ENCODE results near the gene MRPL34. TPM values are rescaled to one million over a fixed set of nuclear protein-coding genes. Genes with fewer than 3 reads are reported as not detected.

MRPL34 gene
- total and polyA plus RNA-seq, 9 of the 15 experiments (the other 6 are each of a cell fraction or from before 2014, with no cell fraction given), result 11.5 to 256 (median 72.5) TPM

GRCh38 chr19:17327654-17328516, 22.2 kb downstream of the MRPL34 start (continued):
- TF ChIP-seq RBFOX2 (IDR thresholded peaks at IDR 0.05; ENCODE audit: low read depth, low read length), result peak; percentile 47; the same call in 1 of the 2 replicates
- TF ChIP-seq YY1 (IDR thresholded peaks at IDR 0.05; ENCODE audit: borderline replicate concordance in 1 of 3, control insufficient read depth in 1 of 3, extremely low read depth in 1 of 3, insufficient read depth in 3 of 3, insufficient read length in 1 of 3, insufficient replicate concordance in 2 of 3, low read depth in 1 of 3, low read length in 2 of 3), result peak in 2 of 3 experiments; percentile 35 to 40
- TF ChIP-seq RBM14 (IDR thresholded peaks at IDR 0.05; ENCODE audit: borderline replicate concordance, insufficient read depth, low read depth, low read length), result no peak
- TF ChIP-seq ZFP36 (IDR thresholded peaks at IDR 0.05; ENCODE audit: low read depth, low read length, partially characterized antibody), result peak; percentile 91
- TF ChIP-seq FOXA3 (CRISPR knock-in tag; conservative IDR thresholded peaks at IDR 0.05 in 1 of 2, IDR thresholded peaks at IDR 0.05 in 1 of 2), result peak in 1 of 2 experiments; percentile 34; a peak in 1 of 4 replicates

- BruUV-seq (replicated peaks), result no TSS peak
- in situ Hi-C loops (cut with MboI), result no loop called here
- FAIRE-seq (no peak), DNase-seq (ENCODE audit: extremely low read depth in 1 of 4, low spot score in 3 of 4) (peak in 3 of 4 experiments; percentile 21 to 63 (median 61)), ATAC-seq (no peak)
- peak overlapping the region; percentile 65 for H2AFZ ChIP-seq (ENCODE audit: low read depth, low read length)
- 0 out of 3 replicates have a peak overlapping the region, but pooled peaks have one; percentile 48 for H3K27ac ChIP-seq (ENCODE audit: extremely low read depth, low read depth, low read length)
- no peaks in the 10 kb centered on the region for H3K27me3 ChIP-seq (ENCODE audit: control insufficient read depth in 2 of 2, insufficient read depth in 2 of 2, low read length in 2 of 2)
- peak overlapping the region; percentile 60 for H3K4me2 ChIP-seq (ENCODE audit: insufficient read depth, low read length)
- peaks cover 4% of the 10 kb centered on the region for H3K9me1 ChIP-seq (ENCODE audit: control insufficient read depth, insufficient read depth, low read length)
- H3K79me2 ChIP-seq (ENCODE audit: control insufficient read depth, insufficient read depth, low read length), result no peaks in the 10 kb centered on the region
- H3K9me3 ChIP-seq (replicated peaks; ENCODE audit: control insufficient read depth, insufficient read depth, low read depth, low read length), result no peaks in the 10 kb centered on the region; the same call in 1 of the 2 replicates
- H3K36me3 ChIP-seq (ENCODE audit: control insufficient read depth, insufficient read depth, low read length), result peaks cover 10% of the 10 kb centered on the region; the same call in 1 of the 3 replicates
- intact Hi-C loops (cut with micrococcal nuclease), result no loop called here
- peak overlapping the region; percentile 46 to 86; a peak in 3 of 4 replicates for H3K9ac ChIP-seq (ENCODE audit: insufficient read depth in 1 of 2, low read depth in 2 of 2, low read length in 2 of 2)
- ChIA-PET CTCF (ENCODE audit: low intra/inter-chr PET ratio) (no interaction called here), POLR2A (no interaction called here)
- WGBS (ENCODE audit: insufficient coverage, low coverage, missing lambda C conversion rate), result 69% methylated on average over 11 of the region's 94 CpGs
- H4K20me1 ChIP-seq (replicated peaks; ENCODE audit: control insufficient read depth, insufficient read depth, low read length), result no peaks in the 10 kb centered on the region; the same call in 1 of the 2 replicates
- H3K4me1 ChIP-seq (replicated peaks in 1 of 2; ENCODE audit: control insufficient read depth in 2 of 2, insufficient read depth in 2 of 2, low read length in 2 of 2), result peaks cover 15 to 64% of the 10 kb centered on the region in 2 experiments; a peak in 4 of 5 replicates
- H3K4me3 ChIP-seq, result peak overlapping the region; percentile 44
- no peak for TF ChIP-seq MCM2 (IDR thresholded peaks at IDR 0.05; ENCODE audit: low read depth)
- peak; percentile 93 for TF ChIP-seq ZNF263 (CRISPR knock-in tag; IDR thresholded peaks at IDR 0.05; ENCODE audit: borderline replicate concordance)
- no peak for TF ChIP-seq ZNF695 (CRISPR knock-in tag; IDR thresholded peaks at IDR 0.05)
- TF ChIP-seq TOE1 (IDR thresholded peaks at IDR 0.05; ENCODE audit: borderline replicate concordance), result no peak
- no peak for TF ChIP-seq TOE1 (CRISPR knock-in tag; IDR thresholded peaks at IDR 0.05; ENCODE audit: borderline replicate concordance, low read depth)
- peak; percentile 53; the same call in 1 of the 2 replicates for TF ChIP-seq POLR2G (IDR thresholded peaks at IDR 0.05; ENCODE audit: low read depth, low read length)
- TF ChIP-seq VEZF1 (CRISPR knock-in tag; IDR thresholded peaks at IDR 0.05), result peak; percentile 36
- no peak for TF ChIP-seq FOXP1 (CRISPR knock-in tag; IDR thresholded peaks at IDR 0.05)
- no peak for TF ChIP-seq NFIX (CRISPR knock-in tag; IDR thresholded peaks at IDR 0.05; ENCODE audit: low read depth)
- TF ChIP-seq ZNF174 (CRISPR knock-in tag; IDR thresholded peaks at IDR 0.05), result no peak
Observed at GRCh38 chr19:17328517-17329365, 23.1 kb downstream of the MRPL34 start.

Data from K562 (cell line).